ENCODE measurements around the gene PRAMEF18.
"Not testable (repeated sequence)": the region's sequence is repeated elsewhere in the genome, so short reads cannot be mapped to it uniquely, and the experiment has no call there.

Gene PRAMEF18, protein sequence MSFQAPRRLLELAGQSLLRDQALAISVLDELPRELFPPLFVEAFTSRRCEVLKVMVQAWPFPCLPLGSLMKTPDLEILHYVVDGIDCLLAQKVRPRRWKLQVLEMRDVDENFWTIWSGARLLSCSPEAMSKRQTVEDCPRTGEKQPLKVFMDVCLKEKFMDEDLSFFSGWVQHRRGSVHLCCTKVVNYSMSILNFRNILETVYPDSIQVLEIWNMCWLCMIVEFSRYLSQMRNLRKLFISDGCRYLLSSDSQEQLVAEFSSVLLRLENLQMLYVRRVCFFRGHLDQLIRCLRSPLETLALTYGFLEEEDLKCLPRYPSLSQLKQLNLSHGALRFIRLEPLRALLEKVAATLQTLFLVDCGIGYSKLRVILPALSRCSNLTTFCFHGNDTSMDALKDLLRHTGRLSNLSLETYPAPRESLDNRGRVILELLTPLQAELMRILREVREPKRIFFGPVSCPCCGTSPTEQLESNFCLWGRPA

GRCh38 chr1:13225675-13226204 is at the start of gene PRAMEF18:
PRAMEF18 (minus strand) TSS chr1:13226154; CDS start chr1:13226106, 48 bp downstream.
- DNase-seq = not testable (repeated sequence)

GRCh38 chr1:13265124-13265523 is 39.2 kb upstream of the PRAMEF18 start:
- DNase-seq = not testable (repeated sequence)

- DNase-seq = not testable (repeated sequence)
These were observed 27.9 kb upstream of the PRAMEF18 start, which contains the start of gene PRAMEF5 for GRCh38 chr1:13253898-13254297. PRAMEF5 (plus strand) TSS chr1:13254198; CDS start chr1:13259269, 5,071 bp downstream.

DNA sequence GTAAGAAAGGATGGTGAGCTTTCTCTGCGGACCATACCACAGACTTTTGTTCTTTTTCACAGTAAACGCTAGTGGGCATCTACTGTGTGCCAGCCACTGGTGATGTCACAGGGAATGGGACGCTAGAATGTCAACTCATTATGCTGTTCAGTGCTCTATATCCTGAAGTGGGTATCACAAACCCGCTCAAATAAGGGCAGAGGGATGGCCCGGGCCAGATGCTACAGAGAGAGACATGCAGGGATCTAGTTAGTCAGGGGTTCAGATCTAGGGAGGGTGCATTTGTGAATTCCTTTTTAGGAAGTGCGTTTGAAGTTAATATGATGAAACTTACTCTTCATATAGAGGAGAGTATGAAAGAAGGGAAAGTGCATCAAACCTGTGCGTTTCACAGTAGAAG is 21.2 kb upstream of the PRAMEF18 start:
- DNase-seq = not testable (repeated sequence)

GRCh38 chr1:13246554-13246871 is 20.6 kb upstream of the PRAMEF18 start:
- DNase-seq = not testable (repeated sequence)

GRCh38 chr1:13245841-13246553 is 20.0 kb upstream of the PRAMEF18 start:
- DNase-seq = not testable (repeated sequence)

- DNase-seq = not testable (repeated sequence)
These were observed 17.7 kb upstream of the PRAMEF18 start for GRCh38 chr1:13243536-13244263.

- not testable (repeated sequence) for DNase-seq
These were observed 13.7 kb upstream of the PRAMEF18 start for GRCh38 chr1:13239633-13240032.

DNA sequence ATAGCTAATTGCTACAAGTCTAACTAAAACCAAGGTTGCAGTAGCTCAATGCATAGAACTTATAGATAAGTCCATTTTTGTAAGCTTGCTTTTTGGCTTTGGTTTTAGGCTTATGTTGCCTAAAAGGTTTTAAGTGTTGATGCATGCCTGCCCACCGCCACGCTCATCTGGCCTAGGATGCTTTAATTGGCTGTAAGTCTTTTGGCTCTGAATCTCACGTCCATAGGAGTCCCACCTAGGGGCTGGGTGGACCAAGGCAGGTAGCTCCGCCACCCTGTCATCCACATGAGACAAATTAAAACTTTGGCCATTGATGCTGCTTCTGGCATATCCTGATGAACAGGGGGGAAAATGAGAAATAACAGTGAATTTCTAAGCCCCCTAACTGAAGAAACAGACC is 11.6 kb upstream of the PRAMEF18 start:
- not testable (repeated sequence) for DNase-seq

DNA sequence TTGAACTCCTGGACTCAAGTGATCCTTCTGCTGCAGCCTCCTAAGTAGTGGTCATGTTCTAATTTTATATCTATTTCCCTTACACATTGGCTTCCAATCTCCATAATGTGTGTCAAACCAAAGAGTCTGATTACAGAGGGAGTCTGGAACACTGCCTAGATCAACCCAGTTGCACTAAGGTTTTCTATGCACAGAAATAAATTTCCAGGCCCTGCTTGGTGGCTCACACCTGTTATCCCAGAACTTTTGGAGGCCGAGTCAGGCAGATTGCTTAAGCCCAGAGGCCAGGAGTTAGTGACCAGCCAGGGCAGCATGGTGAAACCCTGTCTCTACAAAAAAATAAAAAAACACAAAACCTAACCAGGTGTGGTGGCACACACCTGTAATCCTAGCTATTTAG is 8.1 kb upstream of the PRAMEF18 start:
- DNase-seq = not testable (repeated sequence)

- DNase-seq = not testable (repeated sequence)
These were observed 6.1 kb upstream of the PRAMEF18 start for GRCh38 chr1:13232056-13232455.

- DNase-seq = not testable (repeated sequence)
These were observed 5.3 kb upstream of the PRAMEF18 start for GRCh38 chr1:13231061-13231750.

DNA sequence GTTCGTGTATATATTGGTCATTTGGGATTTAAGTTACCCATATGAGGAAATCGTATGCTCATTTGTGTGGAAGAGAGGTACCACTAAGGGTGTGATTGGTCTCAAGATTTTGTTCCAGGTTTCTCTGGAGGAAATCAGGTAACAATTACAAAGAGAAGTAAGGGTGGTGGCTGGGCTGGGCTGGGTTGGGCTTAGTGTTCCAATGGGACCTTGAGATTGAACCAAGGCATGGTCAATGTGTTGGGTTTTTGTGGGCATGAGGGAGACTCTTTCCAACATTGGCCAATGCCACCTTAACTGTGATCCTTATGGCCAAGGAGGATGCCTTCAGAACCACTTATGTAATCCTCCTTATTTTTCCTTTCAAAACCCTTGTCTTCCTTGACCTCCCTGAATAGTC is 4.6 kb upstream of the PRAMEF18 start:
- not testable (repeated sequence) for DNase-seq

- DNase-seq = not testable (repeated sequence)
These were observed 4.1 kb upstream of the PRAMEF18 start for GRCh38 chr1:13230096-13230495.

- DNase-seq = no peak
These were observed 2.4 kb upstream of the PRAMEF18 start for GRCh38 chr1:13228343-13228781.

DNA sequence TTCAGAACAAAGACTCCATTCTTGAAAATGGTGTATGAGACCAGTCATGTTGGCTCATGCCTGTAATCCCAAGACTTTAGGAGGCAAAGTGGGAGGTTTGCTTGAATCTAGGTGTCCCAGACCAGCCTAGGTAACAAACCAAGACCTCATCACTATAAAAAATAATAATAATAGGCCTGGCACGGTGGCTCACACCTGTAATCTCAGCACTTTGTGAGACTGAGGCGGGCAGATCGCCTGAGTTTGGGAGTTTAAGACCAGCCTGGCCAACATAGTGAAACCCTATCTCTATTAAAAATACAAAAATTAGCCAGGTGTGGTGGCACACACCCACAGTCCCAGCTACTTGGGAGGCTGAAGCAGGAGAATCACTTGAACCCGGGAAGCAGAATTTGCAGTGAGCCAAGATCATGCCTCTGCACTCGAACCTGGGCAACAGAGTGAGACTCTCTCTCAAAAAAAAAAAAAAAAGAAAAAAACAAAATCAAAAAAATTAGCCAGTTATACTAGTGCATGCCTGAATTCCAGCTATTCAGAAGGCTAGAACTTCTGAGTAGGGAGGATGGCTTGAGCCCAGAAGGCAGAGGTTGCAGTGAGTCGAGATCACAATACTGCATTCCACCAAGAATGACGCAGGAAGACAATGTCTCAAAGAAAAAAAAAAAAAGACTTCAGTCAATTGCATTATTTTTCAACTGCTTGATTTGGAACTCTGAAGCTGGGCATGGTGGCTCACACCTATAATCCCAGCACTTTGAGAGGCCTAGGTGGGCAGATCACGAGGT is 1.5 kb upstream of the PRAMEF18 start:
- DNase-seq = not testable (repeated sequence)

DNA sequence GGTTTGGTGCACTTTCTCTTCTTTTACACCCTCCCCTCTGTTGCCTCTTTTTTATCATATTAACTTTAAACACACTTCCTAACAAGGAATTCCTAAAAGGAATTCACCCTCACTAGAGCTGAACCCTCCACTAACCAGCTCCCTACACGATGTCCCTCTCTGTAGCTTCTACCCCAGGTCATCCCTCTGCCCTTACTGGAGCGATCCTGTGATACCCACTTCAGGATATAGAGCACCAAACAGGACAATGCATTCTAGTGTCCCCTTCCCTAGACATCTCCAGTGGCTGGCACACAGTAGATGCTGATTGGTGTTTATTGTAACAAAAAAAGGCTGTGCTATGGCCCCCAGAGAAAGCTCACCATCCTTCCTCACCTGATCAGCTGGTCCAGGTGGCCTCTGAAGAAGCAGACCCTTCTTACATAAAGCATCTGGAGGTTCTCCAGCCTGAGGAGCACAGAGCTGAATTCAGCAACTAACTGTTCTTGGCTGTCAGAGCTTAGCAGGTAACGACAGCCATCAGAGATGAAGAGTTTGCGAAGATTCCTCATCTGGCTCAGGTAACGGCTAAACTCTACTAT is 1.4 kb downstream of the PRAMEF18 start:
- DNase-seq = no peak

DNA sequence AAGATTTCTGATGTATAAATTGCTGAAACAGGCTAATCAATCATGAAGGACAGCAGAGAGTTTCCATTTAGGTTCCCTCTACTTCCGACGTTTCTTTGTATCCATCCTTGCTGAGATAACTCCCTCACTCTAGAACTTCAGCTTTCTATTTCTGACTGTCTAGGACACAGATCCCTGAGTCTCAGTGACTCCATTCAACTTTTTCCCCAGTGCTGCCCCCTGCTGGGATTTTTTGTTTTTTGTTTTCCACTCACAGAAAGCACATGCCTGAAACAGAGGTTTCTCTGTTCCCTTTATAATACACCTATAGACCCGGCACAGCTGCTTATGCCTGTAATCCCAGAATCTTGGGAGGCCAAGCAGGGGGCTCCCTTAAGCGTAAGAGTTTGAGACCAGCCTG is 3.2 kb downstream of the PRAMEF18 start:
- DNase-seq = not testable (repeated sequence)

DNA sequence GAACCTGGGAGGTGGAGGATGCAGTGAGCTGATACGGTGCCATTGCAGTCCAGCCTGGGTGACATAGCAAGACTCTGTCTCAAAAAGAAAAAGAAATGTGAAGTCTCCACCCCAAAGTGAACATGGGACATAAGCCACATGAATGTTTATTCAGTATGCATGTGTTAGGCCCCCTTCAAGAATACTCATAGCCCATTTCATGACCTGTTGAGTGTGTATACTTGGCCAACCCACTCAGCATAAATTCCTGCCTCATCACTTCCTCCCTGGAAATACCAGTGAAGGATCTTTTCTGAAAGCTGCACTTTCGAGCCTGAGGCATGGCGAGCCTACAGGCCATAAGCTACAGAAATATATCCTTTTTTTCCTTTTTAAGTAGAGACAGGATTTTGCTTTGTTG is 6.8 kb downstream of the PRAMEF18 start:
- DNase-seq = not testable (repeated sequence)

- DNase-seq = not testable (repeated sequence)
These were observed 9.3 kb downstream of the PRAMEF18 start for GRCh38 chr1:13216619-13217018.

DNA sequence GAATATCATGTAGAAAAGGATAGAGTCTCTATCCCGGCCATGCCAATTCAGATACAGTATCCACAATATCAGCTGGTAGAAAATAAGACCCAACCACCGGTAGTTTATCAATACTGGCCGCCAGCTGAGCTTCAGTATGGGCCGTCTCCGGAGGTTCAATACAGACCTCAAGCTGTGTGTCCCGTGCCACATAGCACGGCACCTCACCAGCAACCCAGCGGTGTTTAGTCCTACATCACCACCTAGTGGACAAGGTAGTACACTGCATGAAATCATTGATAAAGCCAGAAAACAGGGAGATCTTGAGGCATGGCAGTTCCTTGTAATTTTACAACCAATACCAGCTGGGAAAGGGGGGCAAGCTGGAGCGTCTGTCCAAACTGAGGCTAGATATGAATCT is 17.2 kb downstream of the PRAMEF18 start:
- not testable (repeated sequence) for DNase-seq
